Measurements from ENCODE around the gene PAK5.

The PAK5 gene

GRCh38 chr20:9508240-9508661 is 330.6 kb downstream of the PAK5 start:
- Histone ChIP-seq H3K9me3 (ENCODE audit: control insufficient read depth, low read length) (no peaks in the 10 kb centered on the region), H3K9ac (ENCODE audit: low read length) (no peak overlapping the region), H3K27me3 (replicated peaks; ENCODE audit: control insufficient read depth, insufficient read depth, low read length) (peaks cover 77% of the 10 kb centered on the region), H3K36me3 (ENCODE audit: control insufficient read depth, insufficient read depth, low read length, severe bottlenecking) (no peaks in the 10 kb centered on the region), H3K4me1 (ENCODE audit: control insufficient read depth, insufficient read depth, low read length) (peaks cover 9% of the 10 kb centered on the region), H3K4me3 (ENCODE audit: low read length) (no peak overlapping the region)
- no peak for DNase-seq (ENCODE audit: low read depth)

DNA sequence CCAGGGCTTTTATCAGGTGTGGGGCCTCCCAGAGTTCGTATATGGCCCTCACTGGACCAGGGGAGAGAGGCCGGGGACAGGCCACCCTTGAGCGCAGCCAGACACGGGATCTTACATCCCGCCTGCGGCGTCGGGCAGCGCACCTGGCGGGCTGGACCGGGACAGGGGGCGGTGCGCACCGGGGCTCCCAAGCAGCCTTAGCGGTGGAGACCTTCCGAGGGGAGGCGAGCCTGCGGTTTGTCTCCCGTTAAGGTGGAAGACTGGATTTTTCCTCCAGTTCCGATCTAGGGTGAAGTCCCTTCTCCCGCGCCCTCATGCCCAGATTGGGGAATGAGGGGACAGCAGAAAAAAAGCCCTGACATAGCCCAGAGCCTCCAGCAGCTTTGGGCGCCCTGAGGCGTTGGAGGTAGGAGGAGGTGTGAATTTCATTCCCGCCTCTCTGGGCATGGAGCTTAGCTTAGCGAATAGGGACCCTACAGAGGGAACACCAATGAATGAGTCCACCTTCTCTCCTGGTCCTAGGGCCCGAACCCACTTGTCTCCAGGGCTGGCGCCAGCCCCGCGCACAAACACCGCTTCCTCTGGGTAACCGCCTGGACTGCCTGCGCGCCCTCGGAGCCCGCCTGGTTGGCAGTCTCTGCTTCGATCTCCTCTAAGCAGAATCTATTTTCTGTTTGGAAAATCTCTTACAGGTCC is 331.2 kb downstream of the PAK5 start:
- no peak for DNase-seq (ENCODE audit: low read depth)
- no peak overlapping the region for H3K4me3 ChIP-seq (ENCODE audit: low read length)
- H3K27me3 ChIP-seq (replicated peaks; ENCODE audit: control insufficient read depth, insufficient read depth, low read length): peaks cover 78% of the 10 kb centered on the region
- H3K9ac ChIP-seq (ENCODE audit: low read length): no peak overlapping the region
- no peaks in the 10 kb centered on the region for H3K36me3 ChIP-seq (ENCODE audit: control insufficient read depth, insufficient read depth, low read length, severe bottlenecking)
- no peaks in the 10 kb centered on the region for H3K9me3 ChIP-seq (ENCODE audit: control insufficient read depth, low read length)
- peaks cover 9% of the 10 kb centered on the region for H3K4me1 ChIP-seq (ENCODE audit: control insufficient read depth, insufficient read depth, low read length)

GRCh38 chr20:9506964-9507369 is 331.9 kb downstream of the PAK5 start:
- Histone ChIP-seq H3K9ac (ENCODE audit: low read length) (no peak overlapping the region), H3K4me3 (ENCODE audit: low read length) (peak overlapping the region; percentile 47), H3K27me3 (replicated peaks; ENCODE audit: control insufficient read depth, insufficient read depth, low read length) (peaks cover 78% of the 10 kb centered on the region), H3K36me3 (ENCODE audit: control insufficient read depth, insufficient read depth, low read length, severe bottlenecking) (no peaks in the 10 kb centered on the region), H3K9me3 (ENCODE audit: control insufficient read depth, low read length) (no peaks in the 10 kb centered on the region), H3K4me1 (ENCODE audit: control insufficient read depth, insufficient read depth, low read length) (peaks cover 9% of the 10 kb centered on the region)
- no peak for DNase-seq (ENCODE audit: low read depth)

DNA sequence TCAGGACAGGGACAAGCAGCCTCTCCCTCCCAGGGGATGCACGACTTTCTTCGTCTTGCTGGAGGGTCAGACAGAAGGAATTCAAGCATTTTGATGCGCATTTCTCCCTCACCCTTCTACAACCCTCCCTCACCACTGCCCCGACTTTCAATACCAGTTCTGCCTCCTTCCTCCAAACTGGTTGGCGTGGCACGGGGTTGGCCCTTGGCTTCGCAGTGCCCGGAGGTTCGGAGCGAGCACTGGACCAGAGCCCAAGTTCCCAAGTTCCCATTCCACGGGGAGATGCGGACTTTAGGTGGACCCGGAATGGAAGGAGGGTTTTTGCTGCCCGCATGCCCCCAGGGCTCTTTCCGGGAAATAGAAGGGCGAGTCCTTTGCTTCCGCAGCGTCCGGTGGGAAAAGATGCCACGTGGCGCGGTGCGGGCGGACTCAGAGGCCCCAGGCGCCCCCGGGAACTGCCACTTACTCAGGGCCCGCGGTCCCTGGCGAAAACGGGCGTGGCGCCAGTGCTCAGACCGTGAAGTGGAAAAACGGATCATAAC is 332.5 kb downstream of the PAK5 start:
- Histone ChIP-seq H3K4me1 (ENCODE audit: control insufficient read depth, insufficient read depth, low read length) (peaks cover 9% of the 10 kb centered on the region), H3K36me3 (ENCODE audit: control insufficient read depth, insufficient read depth, low read length, severe bottlenecking) (no peaks in the 10 kb centered on the region), H3K27me3 (replicated peaks; ENCODE audit: control insufficient read depth, insufficient read depth, low read length) (peaks cover 74% of the 10 kb centered on the region), H3K9ac (ENCODE audit: low read length) (no peak overlapping the region), H3K4me3 (ENCODE audit: low read length) (peak overlapping the region; percentile 47), H3K9me3 (ENCODE audit: control insufficient read depth, low read length) (no peaks in the 10 kb centered on the region)
- no peak for DNase-seq (ENCODE audit: low read depth)

DNA sequence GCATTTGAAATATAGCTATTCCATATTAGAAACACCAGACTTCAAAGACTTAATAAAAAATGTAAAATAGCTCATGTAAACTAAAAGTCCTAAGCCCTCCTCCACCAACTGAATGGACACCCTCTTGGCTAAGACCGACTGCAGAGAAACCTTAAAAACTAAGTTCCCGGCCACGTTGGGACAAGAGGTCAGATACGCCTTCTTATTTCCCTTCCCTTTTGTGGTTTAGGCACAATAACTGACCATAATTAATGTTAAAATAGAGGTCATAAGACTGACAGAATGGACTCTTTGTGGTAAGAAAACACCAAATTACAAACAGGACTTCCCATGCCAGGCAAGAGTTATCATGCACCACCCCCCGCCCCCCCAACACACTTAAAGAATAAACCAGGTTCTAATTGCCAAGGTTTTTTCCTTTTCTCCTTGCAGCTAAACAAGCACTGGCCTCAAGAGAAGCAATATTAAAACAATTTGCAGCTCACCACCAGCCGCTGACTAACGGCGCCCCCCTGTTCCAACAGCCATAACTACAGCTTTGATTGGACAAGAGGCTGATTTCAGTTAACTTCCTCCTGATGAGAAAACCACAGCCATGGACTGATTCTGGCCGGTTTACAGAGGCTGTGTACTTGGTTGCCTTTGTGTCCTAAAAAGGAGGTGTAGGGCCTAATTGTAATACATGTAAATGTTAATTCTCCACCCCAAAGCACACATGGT is 335.2 kb downstream of the PAK5 start:
- Histone ChIP-seq H3K36me3 (ENCODE audit: control insufficient read depth, insufficient read depth, low read length, severe bottlenecking) (no peaks in the 10 kb centered on the region), H3K9me3 (ENCODE audit: control insufficient read depth, low read length) (no peaks in the 10 kb centered on the region), H3K9ac (ENCODE audit: low read length) (no peak overlapping the region), H3K4me1 (ENCODE audit: control insufficient read depth, insufficient read depth, low read length) (peaks cover 9% of the 10 kb centered on the region), H3K27me3 (replicated peaks; ENCODE audit: control insufficient read depth, insufficient read depth, low read length) (peaks cover 58% of the 10 kb centered on the region), H3K4me3 (ENCODE audit: low read length) (no peak overlapping the region)
- peak; percentile 23 for DNase-seq (ENCODE audit: low read depth)

DNA sequence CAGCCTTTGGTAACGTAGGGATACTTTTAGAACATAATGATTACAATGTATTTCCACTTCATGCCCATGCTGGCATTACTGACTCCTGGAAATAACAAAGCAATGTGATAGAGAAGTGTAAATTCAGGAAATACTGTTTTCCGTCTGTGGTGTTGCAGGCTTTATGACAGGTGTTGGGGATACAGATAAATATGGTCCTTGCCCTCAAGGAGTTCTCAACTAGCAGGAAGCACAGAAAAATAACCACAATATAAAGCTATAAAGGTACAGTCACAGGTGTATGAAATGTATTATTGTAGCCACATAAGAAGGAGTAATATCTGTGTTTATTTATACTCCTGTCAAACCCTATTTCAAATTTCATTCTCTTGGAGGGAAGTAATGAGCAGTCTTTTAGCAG is 337.4 kb downstream of the PAK5 start:
- no peak overlapping the region for H3K4me3 ChIP-seq (ENCODE audit: low read length)
- no peaks in the 10 kb centered on the region for H3K9me3 ChIP-seq (ENCODE audit: control insufficient read depth, low read length)
- no peak overlapping the region for H3K9ac ChIP-seq (ENCODE audit: low read length)
- H3K27me3 ChIP-seq (replicated peaks; ENCODE audit: control insufficient read depth, insufficient read depth, low read length): peaks cover 36% of the 10 kb centered on the region
- DNase-seq (ENCODE audit: low read depth): no peak
- no peaks in the 10 kb centered on the region for H3K36me3 ChIP-seq (ENCODE audit: control insufficient read depth, insufficient read depth, low read length, severe bottlenecking)
- H3K4me1 ChIP-seq (ENCODE audit: control insufficient read depth, insufficient read depth, low read length): peaks cover 2% of the 10 kb centered on the region

- H3K9me3 ChIP-seq (ENCODE audit: control insufficient read depth, low read length): no peaks in the 10 kb centered on the region
- no peak for DNase-seq (ENCODE audit: low read depth)
- no peaks in the 10 kb centered on the region for H3K36me3 ChIP-seq (ENCODE audit: control insufficient read depth, insufficient read depth, low read length, severe bottlenecking)
- H3K9ac ChIP-seq (ENCODE audit: low read length): no peak overlapping the region
- peaks cover 31% of the 10 kb centered on the region for H3K27me3 ChIP-seq (replicated peaks; ENCODE audit: control insufficient read depth, insufficient read depth, low read length)
- H3K4me3 ChIP-seq (ENCODE audit: low read length): no peak overlapping the region
- H3K4me1 ChIP-seq (ENCODE audit: control insufficient read depth, insufficient read depth, low read length): no peaks in the 10 kb centered on the region
Measured at GRCh38 chr20:9500121-9500520, 338.8 kb downstream of the PAK5 start.

DNA sequence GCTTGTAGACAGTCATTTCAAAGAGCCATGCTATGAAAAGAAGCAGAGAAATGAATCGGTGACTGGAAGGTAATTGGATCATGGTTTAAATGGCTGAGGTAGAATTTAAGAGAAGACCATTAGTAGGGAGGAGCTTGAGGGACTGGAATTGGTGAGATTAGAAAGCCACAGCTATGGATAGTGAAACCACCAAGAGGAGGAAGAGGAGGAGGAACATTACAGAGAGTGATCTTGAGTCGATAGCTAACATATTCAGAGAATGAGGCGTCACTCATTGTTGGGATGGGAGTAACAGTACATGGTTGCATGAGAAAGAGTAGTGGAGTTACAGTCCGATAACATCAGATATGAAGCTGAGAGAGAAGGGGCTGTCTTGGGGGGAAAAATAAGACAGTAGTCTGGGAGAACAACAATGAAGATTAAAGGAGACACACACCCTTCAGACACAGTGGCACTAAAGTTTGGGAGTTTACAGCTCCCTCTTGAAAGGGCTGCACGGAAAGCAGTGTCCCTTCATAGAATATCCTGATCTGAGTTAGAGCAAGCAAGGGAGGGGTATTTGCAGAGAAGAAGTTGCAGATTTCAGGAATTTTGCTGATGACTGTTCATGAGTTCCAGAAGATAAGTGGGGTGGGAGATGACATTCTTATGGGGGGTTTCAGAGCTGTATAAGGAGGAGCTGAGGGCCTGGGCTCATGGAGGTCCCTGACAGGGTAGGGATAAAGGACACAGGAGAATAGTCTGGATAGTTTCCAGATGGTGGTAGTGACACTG is 339.6 kb downstream of the PAK5 start:
- DNase-seq (ENCODE audit: low read depth): no peak
- Histone ChIP-seq H3K9me3 (ENCODE audit: control insufficient read depth, low read length) (no peaks in the 10 kb centered on the region), H3K27me3 (replicated peaks; ENCODE audit: control insufficient read depth, insufficient read depth, low read length) (peaks cover 24% of the 10 kb centered on the region), H3K36me3 (ENCODE audit: control insufficient read depth, insufficient read depth, low read length, severe bottlenecking) (no peaks in the 10 kb centered on the region), H3K4me1 (ENCODE audit: control insufficient read depth, insufficient read depth, low read length) (peaks cover 3% of the 10 kb centered on the region), H3K9ac (ENCODE audit: low read length) (no peak overlapping the region), H3K4me3 (ENCODE audit: low read length) (no peak overlapping the region)

DNA sequence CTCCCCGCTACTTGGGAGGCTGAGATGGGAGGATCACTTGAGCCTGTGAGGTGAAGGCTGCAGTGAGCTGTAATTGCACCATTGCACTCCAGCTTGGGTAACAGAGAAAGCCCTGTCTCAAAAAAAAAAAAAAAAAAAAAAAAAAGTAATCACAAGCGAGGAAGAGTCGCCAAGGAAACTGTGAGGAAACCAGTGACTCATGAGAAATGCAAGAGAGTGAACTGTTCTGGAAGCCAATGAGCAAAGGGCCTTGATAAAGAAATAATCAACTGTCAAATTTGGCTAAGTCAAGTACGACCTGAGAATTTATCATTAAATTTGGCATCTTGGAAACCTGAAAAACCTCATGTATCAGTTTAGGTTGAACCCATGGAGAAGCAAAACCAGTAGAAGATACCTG is 340.6 kb downstream of the PAK5 start:
- no peak for DNase-seq (ENCODE audit: low read depth)
- no peaks in the 10 kb centered on the region for H3K36me3 ChIP-seq (ENCODE audit: control insufficient read depth, insufficient read depth, low read length, severe bottlenecking)

GRCh38 chr20:9496155-9496554 is 342.7 kb downstream of the PAK5 start:
- no peaks in the 10 kb centered on the region for H3K9me3 ChIP-seq (ENCODE audit: control insufficient read depth, low read length)
- H3K36me3 ChIP-seq (ENCODE audit: control insufficient read depth, insufficient read depth, low read length, severe bottlenecking): no peaks in the 10 kb centered on the region
- H3K9ac ChIP-seq (ENCODE audit: low read length): no peak overlapping the region
- peaks cover 6% of the 10 kb centered on the region for H3K27me3 ChIP-seq (replicated peaks; ENCODE audit: control insufficient read depth, insufficient read depth, low read length)
- no peak for DNase-seq (ENCODE audit: low read depth)
- H3K4me1 ChIP-seq (ENCODE audit: control insufficient read depth, insufficient read depth, low read length): peaks cover 7% of the 10 kb centered on the region
- H3K4me3 ChIP-seq (ENCODE audit: low read length): no peak overlapping the region

More for the DNA sequence above, 340.6 kb downstream of the PAK5 start:
- no peak overlapping the region for H3K4me3 ChIP-seq (ENCODE audit: low read length)
- peaks cover 20% of the 10 kb centered on the region for H3K27me3 ChIP-seq (replicated peaks; ENCODE audit: control insufficient read depth, insufficient read depth, low read length)
- H3K9me3 ChIP-seq (ENCODE audit: control insufficient read depth, low read length): no peaks in the 10 kb centered on the region
- peaks cover 7% of the 10 kb centered on the region for H3K4me1 ChIP-seq (ENCODE audit: control insufficient read depth, insufficient read depth, low read length)
- H3K9ac ChIP-seq (ENCODE audit: low read length): no peak overlapping the region

GRCh38 chr20:9495701-9496100 is 343.2 kb downstream of the PAK5 start:
- H3K4me3 ChIP-seq (ENCODE audit: low read length): no peak overlapping the region
- no peaks in the 10 kb centered on the region for H3K9me3 ChIP-seq (ENCODE audit: control insufficient read depth, low read length)
- DNase-seq (ENCODE audit: low read depth): no peak
- peaks cover 7% of the 10 kb centered on the region for H3K4me1 ChIP-seq (ENCODE audit: control insufficient read depth, insufficient read depth, low read length)
- no peaks in the 10 kb centered on the region for H3K36me3 ChIP-seq (ENCODE audit: control insufficient read depth, insufficient read depth, low read length, severe bottlenecking)
- H3K9ac ChIP-seq (ENCODE audit: low read length): no peak overlapping the region
- peaks cover 4% of the 10 kb centered on the region for H3K27me3 ChIP-seq (replicated peaks; ENCODE audit: control insufficient read depth, insufficient read depth, low read length)

Measured in adipocyte (in vitro differentiated cells).